Activated B cell treated with CpG ODN at 0.5 μM for 24 hours (primary cell): ENCODE results near the gene ARHGAP6. TPM values are rescaled to one million over a fixed set of nuclear protein-coding genes. Genes with fewer than 3 reads are reported as not detected.

Experiments used
- ATAC-seq: fragments of 200-7000 bp; cut with Tn5 transposase; one replicate; pipeline ENCODE4 v1.10.0; 2021; ENCODE audit warnings: low read depth, mild to moderate bottlenecking, moderate library complexity
- CTCF ChIA-PET: fragments of 350-600 bp; sonication (Branson Sonifier 250); formaldehyde crosslinking; loops from one replicate; lab custom pipeline; 2021; ENCODE audit warnings: antibody characterized with exemption; lab: Charles Lee
- POLR2A ChIA-PET: fragments of 350-600 bp; sonication (Branson Sonifier 250); formaldehyde crosslinking; loops from one replicate; lab custom pipeline; 2021; ENCODE audit warnings: antibody characterized with exemption; lab: Charles Lee
- DNase-seq: peaks from one replicate; pipeline ENCODE4 v3.0.0; 2022
- H3K27ac Mint-ChIP-seq: one replicate; pipeline ENCODE4 v1.8.0; 2020; ENCODE audit warnings: mixed read lengths
- H3K27me3 Mint-ChIP-seq: one replicate; pipeline ENCODE4 v1.8.0; 2021; ENCODE audit warnings: mixed read lengths
- H3K36me3 Mint-ChIP-seq: one replicate; pipeline ENCODE4 v1.8.0; 2021; ENCODE audit warnings: low read depth, mixed read lengths
- H3K4me1 Mint-ChIP-seq: one replicate; pipeline ENCODE4 v1.8.0; 2021; ENCODE audit warnings: mixed read lengths
- H3K4me3 Mint-ChIP-seq: one replicate; pipeline ENCODE4 v1.8.0; 2020; ENCODE audit warnings: mild to moderate bottlenecking, mixed read lengths
- H3K9me3 Mint-ChIP-seq: one replicate; pipeline ENCODE4 v1.8.0; 2020; ENCODE audit warnings: mixed read lengths
- intact Hi-C: fragments of 100-400 bp; cut with micrococcal nuclease; formaldehyde crosslinking; loops from one replicate; pipeline ENCODE4 v1.15.1; 2024
- total RNA-seq: library from RNA; stranded (reverse); gene quantifications from 2 replicates; pipeline ENCODE4 v1.2.3, GENCODE V29; 2022
- TF ChIP-seq, protein P1 (sequence below): fragments of 200-600 bp; IDR thresholded peaks from one replicate; pipeline ENCODE4 v1.8.0; 2022; ENCODE audit warnings: antibody characterized with exemption, mild to moderate bottlenecking

The ARHGAP6 gene
- total RNA-seq, 1 donor from 2014 or later: 0.42 TPM

DNA sequence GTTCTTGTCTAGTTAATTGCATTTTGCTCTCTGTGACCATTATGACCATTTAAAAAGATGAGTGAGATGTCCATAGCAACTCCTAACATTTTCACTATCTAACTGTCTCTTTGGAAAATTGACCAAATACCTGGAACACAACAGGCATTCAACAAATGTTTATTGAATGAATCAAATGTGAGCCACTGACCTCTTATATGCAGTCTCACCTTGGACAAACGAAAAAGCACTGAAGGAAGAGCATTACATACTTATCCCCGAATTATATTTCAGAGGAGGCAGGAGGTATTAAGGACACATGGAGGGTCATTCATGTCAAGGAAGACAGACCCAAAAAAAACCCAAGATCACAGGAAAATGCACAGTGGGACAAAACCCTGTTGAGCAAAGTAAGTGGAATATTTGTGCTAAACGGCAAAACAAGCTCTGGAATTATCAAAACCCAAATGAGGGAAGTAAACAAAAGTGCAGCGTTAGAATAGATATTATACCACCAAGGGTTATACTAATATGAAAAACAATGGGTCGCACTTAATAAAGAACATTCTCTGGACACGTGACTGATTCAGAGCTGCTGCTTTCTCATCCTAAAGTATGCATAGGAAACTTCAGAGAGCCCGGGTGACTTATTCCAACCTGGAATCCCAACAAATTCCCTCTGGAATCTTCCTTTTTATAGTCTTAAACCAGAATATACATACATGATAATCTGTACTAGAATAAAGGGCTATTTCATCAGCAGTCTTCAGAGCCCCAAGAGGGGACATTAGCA, 240.6 kb downstream of the ARHGAP6 start:
- ATAC-seq: no peak
- H3K27me3 Mint-ChIP-seq: peaks cover 2% of the 10 kb centered on the region
- POLR2A ChIA-PET: no interaction called here
- no peaks in the 10 kb centered on the region for H3K36me3 Mint-ChIP-seq
- H3K27ac Mint-ChIP-seq: no peak overlapping the region
- H3K9me3 Mint-ChIP-seq: no peaks in the 10 kb centered on the region
- intact Hi-C loops: no loop called here
- CTCF ChIA-PET: interaction anchor here (1.4 kb wide), 1 partner anchor 43 kb away, joined by 3 read pairs; no protein-coding TSS in a partner anchor
- DNase-seq: no peak
- TF ChIP-seq, protein P1, sequence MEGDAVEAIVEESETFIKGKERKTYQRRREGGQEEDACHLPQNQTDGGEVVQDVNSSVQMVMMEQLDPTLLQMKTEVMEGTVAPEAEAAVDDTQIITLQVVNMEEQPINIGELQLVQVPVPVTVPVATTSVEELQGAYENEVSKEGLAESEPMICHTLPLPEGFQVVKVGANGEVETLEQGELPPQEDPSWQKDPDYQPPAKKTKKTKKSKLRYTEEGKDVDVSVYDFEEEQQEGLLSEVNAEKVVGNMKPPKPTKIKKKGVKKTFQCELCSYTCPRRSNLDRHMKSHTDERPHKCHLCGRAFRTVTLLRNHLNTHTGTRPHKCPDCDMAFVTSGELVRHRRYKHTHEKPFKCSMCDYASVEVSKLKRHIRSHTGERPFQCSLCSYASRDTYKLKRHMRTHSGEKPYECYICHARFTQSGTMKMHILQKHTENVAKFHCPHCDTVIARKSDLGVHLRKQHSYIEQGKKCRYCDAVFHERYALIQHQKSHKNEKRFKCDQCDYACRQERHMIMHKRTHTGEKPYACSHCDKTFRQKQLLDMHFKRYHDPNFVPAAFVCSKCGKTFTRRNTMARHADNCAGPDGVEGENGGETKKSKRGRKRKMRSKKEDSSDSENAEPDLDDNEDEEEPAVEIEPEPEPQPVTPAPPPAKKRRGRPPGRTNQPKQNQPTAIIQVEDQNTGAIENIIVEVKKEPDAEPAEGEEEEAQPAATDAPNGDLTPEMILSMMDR: no peak
- H3K4me1 Mint-ChIP-seq: peaks cover 7% of the 10 kb centered on the region
- H3K4me3 Mint-ChIP-seq: no peak overlapping the region

DNA sequence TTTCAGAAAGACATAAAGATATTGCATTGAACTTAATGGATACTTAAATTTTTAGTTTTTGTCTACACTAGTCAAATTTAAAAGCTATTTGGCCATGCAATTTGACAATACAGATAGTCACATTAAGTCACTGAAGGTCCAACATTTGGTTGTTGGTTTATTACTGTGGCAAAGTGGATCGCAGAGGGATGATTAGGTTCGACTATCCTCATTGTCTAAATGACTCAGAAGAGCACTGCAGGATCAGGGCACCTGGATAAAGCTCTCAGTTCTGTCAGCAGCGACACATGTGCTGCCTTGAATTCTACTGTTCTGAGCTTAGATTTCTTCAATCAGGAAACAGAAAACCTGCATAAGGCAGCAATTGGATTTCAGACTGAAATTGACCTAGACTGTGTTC, 241.8 kb downstream of the ARHGAP6 start:
- H3K27me3 Mint-ChIP-seq: peaks cover 2% of the 10 kb centered on the region
- ATAC-seq: no peak
- no peaks in the 10 kb centered on the region for H3K36me3 Mint-ChIP-seq
- H3K4me1 Mint-ChIP-seq: peaks cover 7% of the 10 kb centered on the region
- no peaks in the 10 kb centered on the region for H3K9me3 Mint-ChIP-seq
- no peak overlapping the region for H3K4me3 Mint-ChIP-seq
- TF ChIP-seq, protein P1: no peak
- intact Hi-C loops: no loop called here
- DNase-seq: no peak
- POLR2A ChIA-PET: no interaction called here
- CTCF ChIA-PET: interaction anchor here (1.4 kb wide), 1 partner anchor 42 kb away, joined by 3 read pairs; no protein-coding TSS in a partner anchor
- H3K27ac Mint-ChIP-seq: no peak overlapping the region

DNA sequence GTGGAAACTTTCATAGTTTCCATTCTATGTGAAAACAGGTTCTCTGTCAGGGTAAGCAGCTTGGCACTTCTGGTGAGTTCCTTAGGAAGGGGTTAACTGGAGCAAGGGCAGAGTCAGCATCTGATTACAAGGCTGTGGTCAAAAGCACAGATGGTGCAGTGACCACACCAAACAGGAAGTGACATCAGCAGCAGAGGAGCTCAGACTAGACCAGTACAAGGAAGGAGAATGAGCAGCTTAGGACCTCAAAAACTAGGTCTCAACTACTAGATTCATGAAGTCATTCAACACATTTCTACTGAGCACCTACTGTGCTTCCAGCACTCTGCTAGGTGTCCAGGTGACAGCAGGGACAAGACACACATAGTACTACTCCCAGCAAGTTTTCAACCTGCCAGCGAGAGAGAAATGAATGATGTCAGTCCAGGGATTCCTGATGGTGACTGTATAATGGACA, 242.3 kb downstream of the ARHGAP6 start:
- CTCF ChIA-PET: no interaction called here

DNA sequence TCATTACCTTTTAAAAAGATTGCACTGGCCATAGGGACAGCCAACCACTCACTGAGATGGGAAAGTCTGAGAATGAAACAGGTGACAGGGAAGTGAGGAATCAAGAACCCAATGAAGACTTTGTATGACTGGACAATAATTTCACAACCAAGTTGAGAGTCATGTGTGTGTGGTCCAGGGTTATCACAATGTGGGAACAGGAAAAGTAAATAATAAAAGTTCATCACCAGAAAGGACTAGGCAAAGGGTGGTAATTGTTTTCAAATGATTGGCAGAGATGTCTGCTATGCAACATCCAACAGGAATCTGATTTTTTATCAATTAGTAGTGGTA, 243.2 kb downstream of the ARHGAP6 start:
- intact Hi-C loops: no loop called here
- CTCF ChIA-PET: no interaction called here
- ATAC-seq (no peak), DNase-seq (no peak)
- H3K4me1 Mint-ChIP-seq: peaks cover 4% of the 10 kb centered on the region
- TF ChIP-seq, protein P1: no peak
- POLR2A ChIA-PET: no interaction called here
- H3K27ac Mint-ChIP-seq: no peak overlapping the region
- H3K36me3 Mint-ChIP-seq: no peaks in the 10 kb centered on the region
- H3K27me3 Mint-ChIP-seq: peaks cover 2% of the 10 kb centered on the region
- H3K9me3 Mint-ChIP-seq: no peaks in the 10 kb centered on the region
- no peak overlapping the region for H3K4me3 Mint-ChIP-seq

More for the DNA sequence above, 242.3 kb downstream of the ARHGAP6 start:
- no peak overlapping the region for H3K27ac Mint-ChIP-seq
- H3K4me3 Mint-ChIP-seq: no peak overlapping the region
- intact Hi-C loops: no loop called here
- TF ChIP-seq, protein P1: no peak
- H3K9me3 Mint-ChIP-seq: no peaks in the 10 kb centered on the region
- H3K36me3 Mint-ChIP-seq: no peaks in the 10 kb centered on the region
- peaks cover 7% of the 10 kb centered on the region for H3K4me1 Mint-ChIP-seq
- ATAC-seq (no peak), DNase-seq (no peak)
- POLR2A ChIA-PET: no interaction called here
- peaks cover 2% of the 10 kb centered on the region for H3K27me3 Mint-ChIP-seq

DNA sequence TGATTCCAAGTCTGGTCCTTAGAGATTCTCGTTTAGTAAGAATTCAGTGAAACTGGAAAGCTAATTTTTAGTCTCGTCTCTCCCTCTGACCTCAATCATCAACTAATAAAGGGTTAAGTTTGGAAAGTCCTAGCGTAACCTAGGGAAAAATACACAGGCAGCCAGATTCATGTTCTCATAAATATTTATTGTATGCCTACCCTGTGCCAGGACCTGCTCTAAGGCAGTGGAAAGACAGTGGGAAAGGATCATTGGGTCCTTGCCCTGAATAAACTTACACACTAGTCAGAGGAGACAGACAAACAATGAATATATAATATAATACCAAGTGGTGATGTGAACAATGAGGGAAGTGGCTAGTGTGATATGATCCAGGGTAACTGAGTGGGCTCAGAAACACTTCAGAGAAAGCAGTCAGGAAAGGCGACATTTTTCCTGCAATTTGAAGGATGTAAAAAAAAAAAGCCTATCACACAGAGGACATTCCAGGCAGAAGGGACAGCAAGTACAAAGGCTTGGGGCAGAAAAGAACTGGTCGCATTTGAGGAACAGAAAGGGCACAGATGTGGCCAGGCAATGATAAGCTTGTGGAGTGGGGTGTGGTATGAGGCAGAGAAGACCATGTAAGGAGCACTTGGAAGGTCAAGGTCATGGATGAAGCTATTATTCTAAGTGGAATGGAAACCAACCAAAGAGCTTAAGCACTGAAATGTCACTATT, 243.8 kb downstream of the ARHGAP6 start:
- Mint-ChIP-seq H3K36me3 (no peaks in the 10 kb centered on the region), H3K27ac (no peak overlapping the region), H3K9me3 (no peaks in the 10 kb centered on the region), H3K4me3 (no peak overlapping the region), H3K27me3 (peaks cover 2% of the 10 kb centered on the region), H3K4me1 (peaks cover 4% of the 10 kb centered on the region)
- ChIA-PET POLR2A (no interaction called here), CTCF (no interaction called here)
- DNase-seq (no peak), ATAC-seq (no peak)
- TF ChIP-seq, protein P1: no peak
- intact Hi-C loops: no loop called here
